ENCODE measurements around the gene MRPL58. TPM values are rescaled to one million over a fixed set of nuclear protein-coding genes. Genes with fewer than 3 reads are reported as not detected.

MRPL58 gene
- total and polyA plus RNA-seq, 3 experiments from 2014 or later, result 48.0 to 68.8 (median 65.5) TPM

GRCh38 chr17:75008373-75008772 lies 4.1 kb upstream of the MRPL58 start:
- H3K4me1 Mint-ChIP-seq, result peaks cover 11 to 19% (median 15%) of the 10 kb centered on the region in 3 donors
- H3K4me3 Mint-ChIP-seq, result no peak overlapping the region
- Histone ChIP-seq H3K4me3 (ENCODE audit: low read length) (no peak overlapping the region), H3K27me3 (ENCODE audit: insufficient read depth, low read length, poor library complexity, severe bottlenecking) (no peaks in the 10 kb centered on the region), H3K27ac (ENCODE audit: low read depth, low read length) (no peak overlapping the region), H3K36me3 (ENCODE audit: insufficient read depth, low read length) (no peaks in the 10 kb centered on the region), H3K4me1 (ENCODE audit: insufficient read depth, low read length) (peaks cover 10% of the 10 kb centered on the region), H3K9me3 (ENCODE audit: low read length) (no peaks in the 10 kb centered on the region)
- peaks cover 0 to 10% of the 10 kb centered on the region in 2 donors for H3K27me3 Mint-ChIP-seq
- peaks cover 0 to 6% (median 0%) of the 10 kb centered on the region in 3 donors for H3K36me3 Mint-ChIP-seq
- POLR2A ChIA-PET, result interaction anchor here (0.7 kb wide), 1 partner anchor 637 kb away, joined by 5 read pairs; no protein-coding TSS in a partner anchor
- H3K9me3 Mint-ChIP-seq, result no peaks in the 10 kb centered on the region
- no peak overlapping the region for H3K27ac Mint-ChIP-seq
- CTCF ChIA-PET, result interaction anchor here (1.3 to 2.3 kb wide), 2 partner anchors 47 to 218 kb away, joined by 3 to 6 read pairs; no protein-coding TSS in a partner anchor
- DNase-seq, result no peak

GRCh38 chr17:75009139-75009724 lies 3.2 kb upstream of the MRPL58 start:
- H3K9me3 Mint-ChIP-seq, result no peaks in the 10 kb centered on the region
- Histone ChIP-seq H3K27me3 (ENCODE audit: insufficient read depth, low read length, poor library complexity, severe bottlenecking) (no peaks in the 10 kb centered on the region), H3K9me3 (ENCODE audit: low read length) (no peaks in the 10 kb centered on the region), H3K4me3 (ENCODE audit: low read length) (no peak overlapping the region), H3K4me1 (ENCODE audit: insufficient read depth, low read length) (peaks cover 15% of the 10 kb centered on the region), H3K36me3 (ENCODE audit: insufficient read depth, low read length) (no peaks in the 10 kb centered on the region), H3K27ac (ENCODE audit: low read depth, low read length) (no peak overlapping the region)
- no peak for DNase-seq
- peaks cover 0 to 10% of the 10 kb centered on the region in 2 donors for H3K27me3 Mint-ChIP-seq
- ChIA-PET POLR2A (no interaction called here), CTCF (interaction anchor here (1.3 to 2.3 kb wide), 3 partner anchors 22 to 218 kb away, joined by 3 to 6 read pairs (median 3); partner anchors contain the start of gene CDR2L)
- peaks cover 0 to 8% (median 3%) of the 10 kb centered on the region in 3 donors for H3K36me3 Mint-ChIP-seq
- peaks cover 18 to 26% (median 23%) of the 10 kb centered on the region in 3 donors for H3K4me1 Mint-ChIP-seq
- H3K4me3 Mint-ChIP-seq, result peak overlapping the region in 1 of 7 donors; percentile 76
- no peak overlapping the region for H3K27ac Mint-ChIP-seq

GRCh38 chr17:75010683-75011400 lies 1.6 kb upstream of the MRPL58 start:
- Histone ChIP-seq H3K4me1 (ENCODE audit: insufficient read depth, low read length) (peaks cover 15% of the 10 kb centered on the region), H3K27me3 (ENCODE audit: insufficient read depth, low read length, poor library complexity, severe bottlenecking) (no peaks in the 10 kb centered on the region), H3K4me3 (ENCODE audit: low read length) (no peak overlapping the region), H3K36me3 (ENCODE audit: insufficient read depth, low read length) (no peaks in the 10 kb centered on the region), H3K9me3 (ENCODE audit: low read length) (no peaks in the 10 kb centered on the region), H3K27ac (ENCODE audit: low read depth, low read length) (no peak overlapping the region)
- Mint-ChIP-seq H3K4me3 (peak overlapping the region; percentile 32 to 99 (median 55)), H3K36me3 (peaks cover 0 to 16% (median 7%) of the 10 kb centered on the region in 3 donors), H3K4me1 (peaks cover 26 to 36% (median 35%) of the 10 kb centered on the region in 3 donors), H3K27ac (peak overlapping the region in 4 of 8 donors; percentile 46 to 96 (median 71)), H3K9me3 (no peaks in the 10 kb centered on the region), H3K27me3 (peaks cover 0 to 7% of the 10 kb centered on the region in 2 donors)
- ChIA-PET POLR2A (interaction anchor here (0.7 to 2.0 kb wide), 4 partner anchors 12 to 41 kb away, joined by 3 to 6 read pairs (median 4); partner anchors contain the start of genes CDR2L and KCTD2), CTCF (interaction anchor here (0.7 to 4.0 kb wide), 9 partner anchors 8 to 173 kb away, joined by 3 to 48 read pairs (median 9); partner anchors contain the start of gene CDR2L)
- DNase-seq, result no peak

GRCh38 chr17:75011401-75012095 lies 922 bp upstream of the MRPL58 start:
- CTCF ChIA-PET, result interaction anchor here (0.9 to 4.0 kb wide), 20 partner anchors 11 to 172 kb away, joined by 3 to 48 read pairs (median 6); partner anchors contain the start of genes CDR2L and HID1
- peak overlapping the region in 5 of 8 donors; percentile 47 to 96 (median 94) for H3K27ac Mint-ChIP-seq

GRCh38 chr17:75012096-75012345 lies 449 bp upstream of the MRPL58 start:
- Mint-ChIP-seq H3K4me1 (peaks cover 28 to 44% (median 35%) of the 10 kb centered on the region in 3 donors), H3K9me3 (no peaks in the 10 kb centered on the region), H3K27ac (peak overlapping the region in 7 of 8 donors; percentile 83 to 96 (median 90)), H3K36me3 (peaks cover 0 to 25% (median 9%) of the 10 kb centered on the region in 3 donors), H3K4me3 (peak overlapping the region; percentile 92 to 99 (median 95)), H3K27me3 (no peaks in the 10 kb centered on the region)
- Histone ChIP-seq H3K4me1 (ENCODE audit: insufficient read depth, low read length) (peaks cover 15% of the 10 kb centered on the region), H3K4me3 (ENCODE audit: low read length) (peak overlapping the region; percentile 90), H3K27me3 (ENCODE audit: insufficient read depth, low read length, poor library complexity, severe bottlenecking) (no peaks in the 10 kb centered on the region), H3K9me3 (ENCODE audit: low read length) (no peaks in the 10 kb centered on the region), H3K27ac (ENCODE audit: low read depth, low read length) (peak overlapping the region; percentile 73), H3K36me3 (ENCODE audit: insufficient read depth, low read length) (peaks cover 4% of the 10 kb centered on the region)
- POLR2A ChIA-PET, result interaction anchor here (0.9 to 2.2 kb wide), 7 partner anchors 13 to 259 kb away, joined by 3 to 13 read pairs (median 4); partner anchors contain the start of genes CDR2L, HID1 and MIF4GD
- DNase-seq, result no peak
- CTCF ChIA-PET, result interaction anchor here (0.9 to 4.0 kb wide), 20 partner anchors 11 to 190 kb away, joined by 3 to 48 read pairs (median 6); partner anchors contain the start of genes CDR2L and HID1

More at GRCh38 chr17:75011401-75012095, 922 bp upstream of the MRPL58 start:
- no peak for DNase-seq
- Mint-ChIP-seq H3K27me3 (peaks cover 0 to 2% of the 10 kb centered on the region in 2 donors), H3K4me3 (peak overlapping the region; percentile 69 to 99 (median 95)), H3K4me1 (peaks cover 28 to 40% (median 35%) of the 10 kb centered on the region in 3 donors), H3K9me3 (no peaks in the 10 kb centered on the region), H3K36me3 (peaks cover 0 to 20% (median 9%) of the 10 kb centered on the region in 3 donors)
- POLR2A ChIA-PET, result interaction anchor here (1.0 to 2.2 kb wide), 6 partner anchors 13 to 259 kb away, joined by 3 to 13 read pairs (median 5); partner anchors contain the start of genes CDR2L, HID1 and MIF4GD
- Histone ChIP-seq H3K9me3 (ENCODE audit: low read length) (no peaks in the 10 kb centered on the region), H3K36me3 (ENCODE audit: insufficient read depth, low read length) (peaks cover under 1% of the 10 kb centered on the region), H3K27me3 (ENCODE audit: insufficient read depth, low read length, poor library complexity, severe bottlenecking) (no peaks in the 10 kb centered on the region), H3K4me3 (ENCODE audit: low read length) (peak overlapping the region; percentile 90), H3K27ac (ENCODE audit: low read depth, low read length) (no peak overlapping the region), H3K4me1 (ENCODE audit: insufficient read depth, low read length) (peaks cover 15% of the 10 kb centered on the region)

- Histone ChIP-seq H3K4me3 (ENCODE audit: low read length) (peak overlapping the region; percentile 90), H3K27ac (ENCODE audit: low read depth, low read length) (peak overlapping the region; percentile 73), H3K27me3 (ENCODE audit: insufficient read depth, low read length, poor library complexity, severe bottlenecking) (no peaks in the 10 kb centered on the region), H3K4me1 (ENCODE audit: insufficient read depth, low read length) (peaks cover 15% of the 10 kb centered on the region), H3K9me3 (ENCODE audit: low read length) (no peaks in the 10 kb centered on the region), H3K36me3 (ENCODE audit: insufficient read depth, low read length) (peaks cover 4% of the 10 kb centered on the region)
- Mint-ChIP-seq H3K9me3 (no peaks in the 10 kb centered on the region), H3K36me3 (peaks cover 0 to 29% (median 9%) of the 10 kb centered on the region in 3 donors), H3K27me3 (no peaks in the 10 kb centered on the region), H3K4me1 (peaks cover 28 to 44% (median 35%) of the 10 kb centered on the region in 3 donors), H3K27ac (peak overlapping the region; percentile 81 to 96 (median 92)), H3K4me3 (peak overlapping the region; percentile 92 to 99 (median 95))
- POLR2A ChIA-PET, result interaction anchor here (0.9 to 2.2 kb wide), 3 partner anchors 22 to 51 kb away, joined by 3 to 13 read pairs (median 3); no protein-coding TSS in a partner anchor
- CTCF ChIA-PET, result interaction anchor here (0.7 to 4.0 kb wide), 27 partner anchors 10 to 257 kb away, joined by 3 to 48 read pairs (median 4); partner anchors contain the start of genes CDR2L, HID1, MIF4GD and OTOP2
- DNase-seq, result no peak
These were observed 656 bp downstream of the MRPL58 start for GRCh38 chr17:75013092-75013559.

GRCh38 chr17:75019146-75019545 lies 6.7 kb downstream of the MRPL58 start:
- peaks cover 27% of the 10 kb centered on the region for H3K36me3 ChIP-seq (ENCODE audit: insufficient read depth, low read length)
- ChIA-PET CTCF (interaction anchor here (0.9 to 1.3 kb wide), 3 partner anchors 9 to 27 kb away, joined by 3 to 4 read pairs (median 3); partner anchors contain the start of gene ATP5PD), POLR2A (no interaction called here)
- H3K9me3 Mint-ChIP-seq, result peaks cover 0 to 1% (median 0%) of the 10 kb centered on the region in 5 donors
- H3K27ac ChIP-seq (ENCODE audit: low read depth, low read length), result no peak overlapping the region
- H3K4me1 Mint-ChIP-seq, result peaks cover 12 to 25% (median 22%) of the 10 kb centered on the region in 3 donors
- H3K4me3 ChIP-seq (ENCODE audit: low read length), result no peak overlapping the region
- H3K27me3 ChIP-seq (ENCODE audit: insufficient read depth, low read length, poor library complexity, severe bottlenecking), result no peaks in the 10 kb centered on the region
- H3K27me3 Mint-ChIP-seq, result peaks cover 0 to 2% of the 10 kb centered on the region in 2 donors
- H3K9me3 ChIP-seq (ENCODE audit: low read length), result no peaks in the 10 kb centered on the region
- peaks cover 21 to 73% (median 22%) of the 10 kb centered on the region in 3 donors for H3K36me3 Mint-ChIP-seq
- no peak for DNase-seq
- H3K4me3 Mint-ChIP-seq, result no peak overlapping the region
- peaks cover 2% of the 10 kb centered on the region for H3K4me1 ChIP-seq (ENCODE audit: insufficient read depth, low read length)
- no peak overlapping the region for H3K27ac Mint-ChIP-seq

All from CD8-positive, alpha-beta memory T cell (primary cell).